HepG2 (cell line): ENCODE data around the gene TMTC2. TPM values are rescaled to one million over a fixed set of nuclear protein-coding genes. Genes with fewer than 3 reads are reported as not detected.

Source experiments
- ATAC-seq: fragments of 200-7000 bp; cut with Tn5 transposase; 3 replicates; pipeline ENCODE4 v1.9.1; 2020; ENCODE audit warnings: mild to moderate bottlenecking, moderate library complexity
- BruUV-seq: library from RNA; stranded (reverse); fragments of 400-500 nt; replicated peaks from 2 replicates; lab custom pipeline; 2021; lab: Mats Ljungman, UMichigan
- CTCF ChIA-PET: fragments of 300-600 bp; formaldehyde crosslinking; extraction: SDS; loops from one replicate; lab custom pipeline; 2021; ENCODE audit warnings: low total read pairs, inconsistent platforms, low intra/inter-chr PET ratio; lab: Yijun Ruan, JAX
- POLR2A ChIA-PET: fragments of 350-600 bp; sonication (Branson Sonifier 250); formaldehyde crosslinking; loops from one replicate; lab custom pipeline; 2020; ENCODE audit warnings: antibody characterized with exemption, inconsistent platforms; lab: Yijun Ruan, JAX
- DNase-seq: peaks from one replicate; pipeline ENCODE4 v3.0.0-alpha.2; 2015; ENCODE audit warnings: low spot score
- FAIRE-seq: peaks from 3 replicates; lab custom pipeline; 2011; peaks lifted over from hg19 to GRCh38; lab: Jason Lieb, UNC
- H2AFZ ChIP-seq: one replicate; pipeline ENCODE4 v1.6.1; 2011; ENCODE audit warnings: low read length, inconsistent platforms
- H3K27ac ChIP-seq: fragments of 300-600 bp; 3 replicates; pipeline ENCODE4 v1.8.0; 2011; ENCODE audit warnings: mixed run types, mild to moderate bottlenecking, mixed read lengths, low read length, inconsistent platforms; ENCODE audit not compliant: insufficient read depth; ENCODE audit errors: extremely low read length
- H3K27me3 ChIP-seq, 2 experiments: fragments of 200-600 bp in 1 of 2; 2 replicates in 1 of 2; 3 replicates in 1 of 2; pipeline versions ENCODE4 v1.6.0 to v1.8.0; 2011; ENCODE audit warnings: low read length in 2 of 2, mild to moderate bottlenecking in 2 of 2, moderate library complexity in 2 of 2, inconsistent platforms in 1 of 2; ENCODE audit not compliant: insufficient read depth in 2 of 2, control insufficient read depth in 1 of 2
- H3K36me3 ChIP-seq, 2 experiments: fragments of 200-600 bp in 1 of 2; replicated peaks in 1 of 2; 2 replicates in 1 of 2; 3 replicates in 1 of 2; pipeline versions ENCODE4 v1.5.1 to v1.8.0; 2011; ENCODE audit warnings: low read length in 2 of 2, inconsistent platforms in 1 of 2; ENCODE audit not compliant: insufficient read depth in 2 of 2, control insufficient read depth in 1 of 2
- H3K4me1 ChIP-seq: 2 replicates; pipeline ENCODE4 v1.5.1; 2012; ENCODE audit warnings: low read length, inconsistent platforms; ENCODE audit not compliant: insufficient read depth
- H3K4me2 ChIP-seq: 2 replicates; pipeline ENCODE4 v1.6.0; 2011; ENCODE audit warnings: low read depth, low read length, inconsistent platforms
- H3K4me3 ChIP-seq, 3 experiments: fragments of 200-600 bp in 1 of 3; sonication (generic), shearing (Covaris generic) in 1 of 3; replicated peaks in 1 of 3; 2 replicates each; pipeline ENCODE4 v1.5.1; 2011 to 2016; ENCODE audit warnings: low read length in 3 of 3, inconsistent platforms in 2 of 3, low read depth in 2 of 3, mild to moderate bottlenecking in 2 of 3, control low read depth in 1 of 3, mixed read lengths in 1 of 3; ENCODE audit not compliant: insufficient read depth in 1 of 3
- H3K79me2 ChIP-seq: one replicate; pipeline ENCODE4 v1.6.1; 2011; ENCODE audit warnings: low read length, inconsistent platforms; ENCODE audit not compliant: insufficient read depth
- H3K9ac ChIP-seq: 2 replicates; pipeline ENCODE4 v1.6.0; 2011; ENCODE audit warnings: mild to moderate bottlenecking, low read depth, low read length, inconsistent platforms; ENCODE audit not compliant: insufficient read depth
- H3K9me3 ChIP-seq: 2 replicates; pipeline ENCODE4 v1.5.1; 2012; ENCODE audit warnings: mild to moderate bottlenecking, low read length
- H4K20me1 ChIP-seq: 2 replicates; pipeline ENCODE4 v1.6.0; 2011; ENCODE audit warnings: inconsistent platforms, mild to moderate bottlenecking, low read length, moderate library complexity; ENCODE audit not compliant: insufficient read depth
- ATF7 ChIP-seq, 2 experiments: fragments of 450-650 bp in 1 of 2; sonication (generic) in 1 of 2; formaldehyde crosslinking in 1 of 2; IDR thresholded peaks; 2 replicates each; pipeline versions ENCODE4 v1.4.0 to v1.6.1; 2016 to 2020; ENCODE audit warnings: antibody characterized with exemption in 1 of 2, mild to moderate bottlenecking in 1 of 2, missing genetic modification reagents in 1 of 2
- ATRX ChIP-seq: sonication (generic); formaldehyde crosslinking; IDR thresholded peaks from 2 replicates; pipeline ENCODE4 v1.4.0; 2020; ENCODE audit warnings: missing genetic modification reagents, borderline replicate concordance
- BRF2 ChIP-seq: sonication (generic); formaldehyde crosslinking; IDR thresholded peaks from 2 replicates; pipeline ENCODE4 v1.8.1; 2022; ENCODE audit warnings: mild to moderate bottlenecking, missing genetic modification reagents
- IKZF1 ChIP-seq: fragments of 450-650 bp; IDR thresholded peaks from 2 replicates; pipeline ENCODE4 v1.7.1; 2016
- KLF16 ChIP-seq, 2 experiments: sonication (generic) in 1 of 2; formaldehyde crosslinking in 1 of 2; IDR thresholded peaks; 2 replicates each; pipeline versions ENCODE4 v1.6.1 to v1.8.0; 2016 to 2023; ENCODE audit warnings: missing genetic modification reagents in 2 of 2, missing compliant biosample characterization in 1 of 2
- NKX3-1 ChIP-seq: sonication (generic); formaldehyde crosslinking; IDR thresholded peaks from 2 replicates; pipeline ENCODE4 v1.5.0; 2020; ENCODE audit warnings: missing genetic modification reagents
- NR2F6 ChIP-seq, 2 experiments: IDR thresholded peaks; 2 replicates each; pipeline ENCODE4 v1.6.1; 2016; ENCODE audit warnings: antibody characterized with exemption in 1 of 2, mild to moderate bottlenecking in 1 of 2
- PHF20 ChIP-seq: sonication (generic); formaldehyde crosslinking; IDR thresholded peaks from 2 replicates; pipeline ENCODE4 v1.5.0; 2020; ENCODE audit warnings: mild to moderate bottlenecking, missing genetic modification reagents
- RARG ChIP-seq: sonication (generic); formaldehyde crosslinking; IDR thresholded peaks from 2 replicates; pipeline ENCODE4 v1.4.0; 2020; ENCODE audit warnings: low read depth, mild to moderate bottlenecking, missing genetic modification reagents
- STAG1 ChIP-seq: sonication (generic); formaldehyde crosslinking; IDR thresholded peaks from 2 replicates; pipeline ENCODE4 v1.4.0; 2020; ENCODE audit warnings: missing genetic modification reagents
- TCF12 ChIP-seq, 2 experiments: fragments of 450-650 bp in 1 of 2; sonication (generic) in 1 of 2; formaldehyde crosslinking in 1 of 2; IDR thresholded peaks; 2 replicates each; pipeline versions ENCODE4 v1.6.1 to v1.8.0; 2017 to 2022; ENCODE audit warnings: antibody characterized with exemption in 1 of 2, mild to moderate bottlenecking in 1 of 2, missing genetic modification reagents in 1 of 2, moderate library complexity in 1 of 2
- ZBTB33 ChIP-seq: sonication (generic); formaldehyde crosslinking; IDR thresholded peaks from 2 replicates; pipeline ENCODE4 v1.4.0; 2020; ENCODE audit warnings: missing genetic modification reagents
- ZNF274 ChIP-seq: sonication (generic); formaldehyde crosslinking; IDR thresholded peaks from 2 replicates; pipeline ENCODE4 v1.5.1; 2020; ENCODE audit warnings: mild to moderate bottlenecking, missing genetic modification reagents
- ZNF282 ChIP-seq: fragments of 450-650 bp; IDR thresholded peaks from 2 replicates; pipeline ENCODE4 v1.6.1; 2018; ENCODE audit not compliant: partially characterized antibody
- WGBS: methylation state at CpG from one replicate; pipeline ENCODE4 v1.1.6; 2017; ENCODE audit warnings: low lambda C conversion rate; 5-methylcytosine and 5-hydroxymethylcytosine counted together
- in situ Hi-C: cut with HindIII; loops from 2 replicates; pipeline ENCODE4 v1.10.0; 2017; ENCODE audit warnings: low pct_unique_long_range_greater_than_20kb; ENCODE audit not compliant: extremely low pct_ligation_motif_present
- intact Hi-C: fragments of 100-400 bp; cut with micrococcal nuclease; formaldehyde crosslinking; loops from one replicate; pipeline ENCODE4 v1.10.0; 2022; ENCODE audit not compliant: unreplicated experiment
- polyA plus RNA-seq, 8 experiments: library from polyadenylated mRNA; depleted of rRNA in 3 of 8; stranded (reverse) in 7 of 8; unstranded in 1 of 8; fragments of >200 nt; fragmentation: Illumina TruSeq in 4 of 8; extraction: Trizol in 4 of 8; gene quantifications; 2 replicates each; pipeline versions ENCODE4 v1.2.1 to v1.2.3, GENCODE V29; 2011 to 2016; ENCODE audit warnings: low read depth in 4 of 8, missing spikeins in 1 of 8, mixed read lengths in 1 of 8; ENCODE audit not compliant: insufficient read depth in 1 of 8
- total RNA-seq, 5 experiments: library from RNA; depleted of rRNA; stranded (reverse); fragments of >200 nt; fragmentation: Illumina TruSeq; extraction: Trizol; gene quantifications; 2 replicates each; pipeline ENCODE4 v1.2.3, GENCODE V29; 2016; ENCODE audit warnings: low read depth in 1 of 5

TMTC2 gene
- total and polyA plus RNA-seq, 2 of the 13 experiments (the other 11 are each of a cell fraction or from before 2014, with no cell fraction given): 0.55 to 0.63 TPM

GRCh38 chr12:83003026-83003425 is 316.3 kb downstream of the TMTC2 start:
- no peak overlapping the region for H3K4me2 ChIP-seq
- no peaks in the 10 kb centered on the region for H3K79me2 ChIP-seq
- no peak overlapping the region for H3K4me3 ChIP-seq
- CTCF ChIA-PET: no interaction called here
- no peaks in the 10 kb centered on the region for H3K4me1 ChIP-seq
- H2AFZ ChIP-seq: no peak overlapping the region
- in situ Hi-C loops: loop anchor here (10.0 kb wide), 1 partner anchor 1492 kb away; no protein-coding TSS in a partner anchor
- 2% methylated on average over 2 of the region's 2 CpGs for WGBS
- intact Hi-C loops: loop anchor here (10.0 kb wide), 1 partner anchor 1842 kb away; no protein-coding TSS in a partner anchor
- DNase-seq: no peak
- no peaks in the 10 kb centered on the region for H4K20me1 ChIP-seq
- no peak overlapping the region for H3K9ac ChIP-seq
- no peak for FAIRE-seq
- no peaks in the 10 kb centered on the region for H3K27me3 ChIP-seq
- ATAC-seq: no peak
- TF ChIP-seq ATF7 (IDR thresholded peaks at IDR 0.05): peak; percentile 69
- no peak for TF ChIP-seq ATF7 (CRISPR knock-in tag; IDR thresholded peaks at IDR 0.05)
- TF ChIP-seq ZNF282: no peak
- TF ChIP-seq NKX3-1 (CRISPR knock-in tag): no peak
- no peak for TF ChIP-seq IKZF1
- no peak for TF ChIP-seq ZNF274 (CRISPR knock-in tag)
- no peak for TF ChIP-seq STAG1 (CRISPR knock-in tag)
- no peak for TF ChIP-seq TCF12 (IDR thresholded peaks at IDR 0.05)
- TF ChIP-seq TCF12 (CRISPR knock-in tag; IDR thresholded peaks at IDR 0.05): no peak
- BruUV-seq: no TSS peak
- no peak overlapping the region for H3K27ac ChIP-seq
- POLR2A ChIA-PET: no interaction called here
- peaks cover 3% of the 10 kb centered on the region; the same call in 1 of the 2 replicates for H3K9me3 ChIP-seq
- no peaks in the 10 kb centered on the region for H3K36me3 ChIP-seq

- no peak overlapping the region for H3K4me3 ChIP-seq
- in situ Hi-C loops: loop anchor here (10.0 kb wide), 1 partner anchor 1489 kb away; no protein-coding TSS in a partner anchor
- no peaks in the 10 kb centered on the region for H3K27me3 ChIP-seq
- no peaks in the 10 kb centered on the region for H4K20me1 ChIP-seq
- H3K36me3 ChIP-seq: no peaks in the 10 kb centered on the region
- no peak for FAIRE-seq
- 26% methylated on average over 4 of the region's 6 CpGs for WGBS
- ATAC-seq: no peak
- no TSS peak for BruUV-seq
- H3K27ac ChIP-seq: no peak overlapping the region
- no peak overlapping the region for H3K4me2 ChIP-seq
- ChIA-PET POLR2A (no interaction called here), CTCF (no interaction called here)
- no peaks in the 10 kb centered on the region for H3K4me1 ChIP-seq
- H3K9me3 ChIP-seq: peaks cover 27% of the 10 kb centered on the region
- H3K79me2 ChIP-seq: no peaks in the 10 kb centered on the region
- no peak for DNase-seq
- intact Hi-C loops: loop anchor here (2.0 to 10.0 kb wide), 2 partner anchors 383 to 1839 kb away; no protein-coding TSS in a partner anchor
- no peak overlapping the region for H3K9ac ChIP-seq
- no peak overlapping the region for H2AFZ ChIP-seq
- TF ChIP-seq BRF2 (CRISPR knock-in tag) (no peak), NR2F6 (IDR thresholded peaks at IDR 0.05) (no peak), NR2F6 (CRISPR knock-in tag; IDR thresholded peaks at IDR 0.05) (no peak), ATRX (CRISPR knock-in tag) (no peak), ZBTB33 (CRISPR knock-in tag) (no peak), RARG (CRISPR knock-in tag) (no peak), KLF16 (CRISPR knock-in tag; IDR thresholded peaks at IDR 0.05) (no peak), PHF20 (CRISPR knock-in tag) (no peak)
Observed at GRCh38 chr12:83005534-83006197, 319.0 kb downstream of the TMTC2 start.
